Stimulated activated naive CD8-positive, alpha-beta T cell treated with anti-CD3 and anti-CD28 coated beads, Interleukin-15, Interleukin-2, amounts not matched to agents 100 ng/mL and 50 ng/mL, for 24 hours (primary cell): ENCODE results near the gene PDCD11.
"Not testable (repeated sequence)": the region's sequence is repeated elsewhere in the genome, so short reads cannot be mapped to it uniquely, and the experiment has no call there.

Experiments
- H3K27ac Mint-ChIP-seq: one replicate; pipeline ENCODE4 v1.8.0; 2021; ENCODE audit warnings: mild to moderate bottlenecking, mixed read lengths
- H3K27me3 Mint-ChIP-seq: one replicate; pipeline ENCODE4 v1.8.0; 2021; ENCODE audit warnings: mixed read lengths
- H3K36me3 Mint-ChIP-seq: one replicate; pipeline ENCODE4 v1.8.0; 2021; ENCODE audit warnings: low read depth, mixed read lengths
- H3K4me1 Mint-ChIP-seq: one replicate; pipeline ENCODE4 v1.8.0; 2021; ENCODE audit warnings: low read depth, mixed read lengths
- H3K4me3 Mint-ChIP-seq: one replicate; pipeline ENCODE4 v1.8.0; 2021; ENCODE audit warnings: mild to moderate bottlenecking, mixed read lengths
- H3K9me3 Mint-ChIP-seq: one replicate; pipeline ENCODE4 v1.8.0; 2021; ENCODE audit warnings: mixed read lengths

PDCD11 gene

GRCh38 chr10:103382769-103383168, 13.7 kb upstream of the PDCD11 start:
- Mint-ChIP-seq H3K4me3 (no peak overlapping the region), H3K9me3 (no peaks in the 10 kb centered on the region), H3K4me1 (no peaks in the 10 kb centered on the region), H3K27ac (no peak overlapping the region), H3K27me3 (no peaks in the 10 kb centered on the region), H3K36me3 (peaks cover 59% of the 10 kb centered on the region)

GRCh38 chr10:103394180-103394579, 2.2 kb upstream of the PDCD11 start:
- H3K36me3 Mint-ChIP-seq: peaks cover 62% of the 10 kb centered on the region
- H3K9me3 Mint-ChIP-seq: no peaks in the 10 kb centered on the region
- H3K27ac Mint-ChIP-seq: peak overlapping the region; percentile 89
- H3K27me3 Mint-ChIP-seq: no peaks in the 10 kb centered on the region
- H3K4me1 Mint-ChIP-seq: peaks cover 61% of the 10 kb centered on the region
- H3K4me3 Mint-ChIP-seq: peak overlapping the region; percentile 56

- Mint-ChIP-seq H3K27me3 (no peaks in the 10 kb centered on the region), H3K4me3 (peak overlapping the region; percentile 94), H3K9me3 (no peaks in the 10 kb centered on the region), H3K36me3 (peaks cover 73% of the 10 kb centered on the region), H3K27ac (peak overlapping the region; percentile 96), H3K4me1 (peaks cover 67% of the 10 kb centered on the region)
These were observed 716 bp upstream of the PDCD11 start for GRCh38 chr10:103395754-103396066.

- no peaks in the 10 kb centered on the region for H3K9me3 Mint-ChIP-seq
- H3K27ac Mint-ChIP-seq: peak overlapping the region; percentile 96
- peaks cover 78% of the 10 kb centered on the region for H3K36me3 Mint-ChIP-seq
- H3K4me3 Mint-ChIP-seq: peak overlapping the region; percentile 94
- H3K4me1 Mint-ChIP-seq: peaks cover 67% of the 10 kb centered on the region
- H3K27me3 Mint-ChIP-seq: no peaks in the 10 kb centered on the region
These were observed 312 bp downstream of the PDCD11 start for GRCh38 chr10:103396789-103397087.

GRCh38 chr10:103397191-103397825, 882 bp downstream of the PDCD11 start:
- Mint-ChIP-seq H3K9me3 (no peaks in the 10 kb centered on the region), H3K4me1 (peaks cover 67% of the 10 kb centered on the region), H3K36me3 (peaks cover 80% of the 10 kb centered on the region)

GRCh38 chr10:103413564-103413963, 17.1 kb downstream of the PDCD11 start:
- Mint-ChIP-seq H3K9me3 (no peaks in the 10 kb centered on the region), H3K27me3 (no peaks in the 10 kb centered on the region), H3K4me1 (no peaks in the 10 kb centered on the region), H3K27ac (no peak overlapping the region), H3K4me3 (no peak overlapping the region), H3K36me3 (peaks cover 70% of the 10 kb centered on the region)

More at GRCh38 chr10:103397191-103397825, 882 bp downstream of the PDCD11 start:
- no peaks in the 10 kb centered on the region for H3K27me3 Mint-ChIP-seq
- H3K4me3 Mint-ChIP-seq: peak overlapping the region; percentile 94
- peak overlapping the region; percentile 96 for H3K27ac Mint-ChIP-seq

- Mint-ChIP-seq H3K4me3 (no peak overlapping the region), H3K27me3 (no peaks in the 10 kb centered on the region), H3K4me1 (no peaks in the 10 kb centered on the region), H3K27ac (no peak overlapping the region), H3K9me3 (no peaks in the 10 kb centered on the region), H3K36me3 (peaks cover 75% of the 10 kb centered on the region)
These were observed 19.2 kb downstream of the PDCD11 start for GRCh38 chr10:103415581-103415980.

- Mint-ChIP-seq H3K27ac (no peak overlapping the region), H3K27me3 (no peaks in the 10 kb centered on the region)
These were observed 20.2 kb downstream of the PDCD11 start for GRCh38 chr10:103416436-103417147.

GRCh38 chr10:103417148-103417469, 20.7 kb downstream of the PDCD11 start:
- H3K9me3 Mint-ChIP-seq, H3K4me1 Mint-ChIP-seq, H3K4me3 Mint-ChIP-seq, H3K27ac Mint-ChIP-seq, H3K27me3 Mint-ChIP-seq: not testable (repeated sequence)
- H3K36me3 Mint-ChIP-seq: peaks cover 81% of the 10 kb centered on the region

More at GRCh38 chr10:103416436-103417147, 20.2 kb downstream of the PDCD11 start:
- no peaks in the 10 kb centered on the region for H3K4me1 Mint-ChIP-seq
- H3K9me3 Mint-ChIP-seq: no peaks in the 10 kb centered on the region
- peaks cover 80% of the 10 kb centered on the region for H3K36me3 Mint-ChIP-seq
- no peak overlapping the region for H3K4me3 Mint-ChIP-seq

- H3K9me3 Mint-ChIP-seq: no peaks in the 10 kb centered on the region
- no peaks in the 10 kb centered on the region for H3K27me3 Mint-ChIP-seq
- no peak overlapping the region for H3K4me3 Mint-ChIP-seq
- no peaks in the 10 kb centered on the region for H3K4me1 Mint-ChIP-seq
- H3K27ac Mint-ChIP-seq: no peak overlapping the region
- H3K36me3 Mint-ChIP-seq: peaks cover 86% of the 10 kb centered on the region
These were observed 21.2 kb downstream of the PDCD11 start for GRCh38 chr10:103417601-103418000.

GRCh38 chr10:103419101-103419500, 22.7 kb downstream of the PDCD11 start:
- Mint-ChIP-seq H3K4me1 (no peaks in the 10 kb centered on the region), H3K4me3 (no peak overlapping the region), H3K36me3 (peaks cover 87% of the 10 kb centered on the region), H3K27ac (no peak overlapping the region), H3K27me3 (no peaks in the 10 kb centered on the region), H3K9me3 (no peaks in the 10 kb centered on the region)

GRCh38 chr10:103423748-103424147, 27.3 kb downstream of the PDCD11 start:
- Mint-ChIP-seq H3K9me3 (no peaks in the 10 kb centered on the region), H3K4me3 (no peak overlapping the region), H3K36me3 (peaks cover 85% of the 10 kb centered on the region), H3K27ac (no peak overlapping the region), H3K4me1 (peaks cover 18% of the 10 kb centered on the region), H3K27me3 (no peaks in the 10 kb centered on the region)

GRCh38 chr10:103427866-103428265, 31.4 kb downstream of the PDCD11 start:
- Mint-ChIP-seq H3K27ac (no peak overlapping the region), H3K9me3 (no peaks in the 10 kb centered on the region), H3K4me1 (peaks cover 30% of the 10 kb centered on the region), H3K27me3 (no peaks in the 10 kb centered on the region), H3K36me3 (peaks cover 88% of the 10 kb centered on the region), H3K4me3 (no peak overlapping the region)

GRCh38 chr10:103428989-103429643, 32.7 kb downstream of the PDCD11 start:
- no peak overlapping the region for H3K4me3 Mint-ChIP-seq
- H3K9me3 Mint-ChIP-seq: no peaks in the 10 kb centered on the region
- H3K27me3 Mint-ChIP-seq: no peaks in the 10 kb centered on the region
- H3K27ac Mint-ChIP-seq: no peak overlapping the region
- peaks cover 85% of the 10 kb centered on the region for H3K36me3 Mint-ChIP-seq
- H3K4me1 Mint-ChIP-seq: peaks cover 30% of the 10 kb centered on the region

- no peaks in the 10 kb centered on the region for H3K27me3 Mint-ChIP-seq
- H3K4me3 Mint-ChIP-seq: no peak overlapping the region
- peaks cover 81% of the 10 kb centered on the region for H3K36me3 Mint-ChIP-seq
- H3K27ac Mint-ChIP-seq: no peak overlapping the region
- peaks cover 30% of the 10 kb centered on the region for H3K4me1 Mint-ChIP-seq
- no peaks in the 10 kb centered on the region for H3K9me3 Mint-ChIP-seq
These were observed 33.2 kb downstream of the PDCD11 start for GRCh38 chr10:103429647-103430046.
